H1 (cell line): Measurements from ENCODE around the gene CACNG1. TPM values are rescaled to one million over a fixed set of nuclear protein-coding genes. Genes with fewer than 3 reads are reported as not detected.

Experiments used
- CTCF ChIA-PET: fragments of 300-600 bp; sonication (Branson Sonifier 250); formaldehyde crosslinking; loops from one replicate; lab custom pipeline; 2021; ENCODE audit not compliant: partially characterized antibody; lab: Charles Lee
- POLR2A ChIA-PET: fragments of 300-600 bp; sonication (Branson Sonifier 250); formaldehyde crosslinking; loops from one replicate; lab custom pipeline; 2021; ENCODE audit warnings: inconsistent platforms; ENCODE audit not compliant: partially characterized antibody; lab: Charles Lee
- DNase-seq, 2 experiments: peaks; one replicate each; pipeline versions ENCODE4 v3.0.0 to v3.0.0-alpha.2; 2010 to 2022; ENCODE audit warnings: low spot score in 2 of 2, low read depth in 1 of 2, mixed read lengths in 1 of 2
- FAIRE-seq: peaks from 2 replicates; lab custom pipeline; 2011; peaks lifted over from hg19 to GRCh38; lab: Jason Lieb, UNC
- H2AFZ ChIP-seq: 2 replicates; pipeline ENCODE4 v1.8.1; 2012; ENCODE audit warnings: low read length, inconsistent platforms
- H2AK5ac ChIP-seq: 2 replicates; pipeline ENCODE4 v1.6.1; 2013; ENCODE audit warnings: low read depth, low read length
- H2BK120ac ChIP-seq: replicated peaks from 2 replicates; pipeline ENCODE3; 2013; ENCODE audit warnings: low read depth, low read length, inconsistent platforms
- H2BK12ac ChIP-seq: 2 replicates; pipeline ENCODE4 v1.6.1; 2013; ENCODE audit warnings: low read depth, low read length
- H2BK15ac ChIP-seq: 2 replicates; pipeline ENCODE4 v1.6.1; 2013; ENCODE audit warnings: low read length
- H2BK20ac ChIP-seq: 2 replicates; pipeline ENCODE4 v1.6.1; 2013; ENCODE audit warnings: low read length
- H2BK5ac ChIP-seq: 2 replicates; pipeline ENCODE4 v1.6.1; 2013; ENCODE audit warnings: low read depth, low read length
- H3K14ac ChIP-seq: 2 replicates; pipeline ENCODE4 v1.6.1; 2013; ENCODE audit warnings: inconsistent platforms; ENCODE audit not compliant: insufficient read length
- H3K18ac ChIP-seq: 2 replicates; pipeline ENCODE4 v1.6.1; 2013; ENCODE audit warnings: low read length; ENCODE audit errors: extremely low read depth
- H3K23ac ChIP-seq: 2 replicates; pipeline ENCODE4 v1.6.1; 2013; ENCODE audit warnings: inconsistent platforms; ENCODE audit not compliant: insufficient read length
- H3K23me2 ChIP-seq: 2 replicates; pipeline ENCODE4 v1.6.1; 2013; ENCODE audit warnings: low read depth, low read length
- H3K27ac ChIP-seq: 2 replicates; pipeline ENCODE4 v1.6.1; 2011; ENCODE audit warnings: low read depth, low read length, inconsistent platforms
- H3K27me3 ChIP-seq, 4 experiments: replicated peaks in 1 of 4; 1 replicate in 1 of 4; 2 replicates in 3 of 4; pipeline versions ENCODE4 v1.6.1 to v1.8.1; 2011 to 2013; ENCODE audit warnings: low read length in 3 of 4, mild to moderate bottlenecking in 3 of 4, inconsistent platforms in 2 of 4, mixed read lengths in 2 of 4, moderate library complexity in 1 of 4; ENCODE audit not compliant: control insufficient read depth in 3 of 4, insufficient read depth in 3 of 4; ENCODE audit errors: extremely low read depth in 1 of 4
- H3K36me3 ChIP-seq, 4 experiments: 2 replicates each; pipeline versions ENCODE4 v1.6.1 to v1.8.1; 2011 to 2013; ENCODE audit warnings: mild to moderate bottlenecking in 4 of 4, low read length in 3 of 4, moderate library complexity in 2 of 4, control low read depth in 1 of 4, inconsistent platforms in 1 of 4; ENCODE audit not compliant: insufficient read depth in 4 of 4, control insufficient read depth in 2 of 4
- H3K4ac ChIP-seq: replicated peaks from 2 replicates; pipeline ENCODE3; 2013; ENCODE audit warnings: low read length, low read depth, mixed read lengths, inconsistent platforms; ENCODE audit not compliant: insufficient read length
- H3K4me1 ChIP-seq, 4 experiments: replicated peaks in 1 of 4; 1 replicate in 1 of 4; 2 replicates in 3 of 4; pipeline versions ENCODE4 v1.6.1 to v1.8.1; 2011 to 2013; ENCODE audit warnings: low read length in 3 of 4, inconsistent platforms in 2 of 4, mixed read lengths in 1 of 4; ENCODE audit not compliant: insufficient read depth in 4 of 4, control insufficient read depth in 3 of 4
- H3K4me2 ChIP-seq, 2 experiments: 2 replicates each; pipeline versions ENCODE4 v1.6.1 to v1.8.1; 2011 to 2013; ENCODE audit warnings: low read depth in 2 of 2, low read length in 2 of 2, control low read depth in 1 of 2, inconsistent platforms in 1 of 2, mild to moderate bottlenecking in 1 of 2; ENCODE audit not compliant: insufficient read depth in 1 of 2
- H3K4me3 ChIP-seq, 4 experiments: fragments of 200-600, 300-600 bp in 1 of 4; sonication (generic), shearing (Covaris generic), sonication (Bioruptor Twin) in 1 of 4; 2 replicates each; pipeline versions ENCODE4 v1.5.1 to v1.8.1; 2011 to 2016; ENCODE audit warnings: low read length in 4 of 4, low read depth in 3 of 4, control low read depth in 2 of 4, inconsistent platforms in 2 of 4, mild to moderate bottlenecking in 2 of 4, mixed read lengths in 1 of 4, moderate library complexity in 1 of 4; ENCODE audit not compliant: insufficient read depth in 2 of 4; ENCODE audit errors: extremely low read depth in 1 of 4
- H3K56ac ChIP-seq: replicated peaks from 2 replicates; pipeline ENCODE3; 2013; ENCODE audit warnings: low read depth, mild to moderate bottlenecking, mixed read lengths, low read length, inconsistent platforms; ENCODE audit not compliant: insufficient read length
- H3K79me1 ChIP-seq: 2 replicates; pipeline ENCODE4 v1.6.1; 2013; ENCODE audit warnings: low read depth, low read length, control low read depth
- H3K79me2 ChIP-seq, 2 experiments: 2 replicates each; pipeline versions ENCODE4 v1.6.1 to v1.8.1; 2012 to 2013; ENCODE audit warnings: low read length in 2 of 2, mild to moderate bottlenecking in 2 of 2, inconsistent platforms in 1 of 2; ENCODE audit not compliant: insufficient read depth in 2 of 2, control insufficient read depth in 1 of 2
- H3K9ac ChIP-seq, 4 experiments: replicated peaks in 1 of 4; 1 replicate in 1 of 4; 2 replicates in 3 of 4; pipeline versions ENCODE4 v1.6.1 to v1.8.1; 2011 to 2013; ENCODE audit warnings: low read depth in 3 of 4, low read length in 3 of 4, control low read depth in 2 of 4, mild to moderate bottlenecking in 2 of 4, moderate library complexity in 2 of 4, inconsistent platforms in 1 of 4; ENCODE audit errors: extremely low read depth in 1 of 4
- H3K9me3 ChIP-seq, 2 experiments: 2 replicates each; pipeline versions ENCODE4 v1.6.1 to v1.8.1; 2012 to 2013; ENCODE audit warnings: mild to moderate bottlenecking in 2 of 2, moderate library complexity in 2 of 2, control low read depth in 1 of 2, inconsistent platforms in 1 of 2, low read depth in 1 of 2, low read length in 1 of 2, mixed read lengths in 1 of 2; ENCODE audit not compliant: insufficient read depth in 2 of 2
- H4K20me1 ChIP-seq, 2 experiments: replicated peaks in 1 of 2; 2 replicates each; pipeline versions ENCODE3 to v1.8.1; 2011 to 2013; ENCODE audit warnings: inconsistent platforms in 2 of 2, low read length in 2 of 2, mild to moderate bottlenecking in 1 of 2; ENCODE audit not compliant: insufficient read depth in 2 of 2, control insufficient read depth in 1 of 2
- H4K5ac ChIP-seq: 2 replicates; pipeline ENCODE4 v1.6.1; 2013; ENCODE audit warnings: low read length, low read depth, mixed read lengths, inconsistent platforms; ENCODE audit not compliant: insufficient read length
- H4K8ac ChIP-seq: 2 replicates; pipeline ENCODE4 v1.8.0; 2013; ENCODE audit warnings: mild to moderate bottlenecking, moderate library complexity, low read length, inconsistent platforms; ENCODE audit not compliant: insufficient read depth; ENCODE audit errors: extremely low read depth
- H4K91ac ChIP-seq: replicated peaks from 2 replicates; pipeline ENCODE3; 2013; ENCODE audit warnings: low read length, mixed read lengths, inconsistent platforms; ENCODE audit not compliant: insufficient read length
- POLR2AphosphoS5 ChIP-seq: IDR thresholded peaks from 2 replicates; pipeline ENCODE4 v1.6.1; 2011; ENCODE audit warnings: low read depth, low read length
- RBBP5 ChIP-seq: IDR thresholded peaks from 2 replicates; pipeline ENCODE4 v1.7.1; 2012; ENCODE audit warnings: low read depth, mild to moderate bottlenecking, inconsistent platforms, low read length, moderate library complexity, borderline replicate concordance
- TCF12 ChIP-seq: IDR thresholded peaks from 2 replicates; pipeline ENCODE4 v1.6.1; 2011; ENCODE audit warnings: low read depth, mild to moderate bottlenecking, low read length
- WGBS, 2 experiments: shearing (Covaris generic) in 1 of 2; methylation state at CpG; one replicate each; pipeline versions ENCODE4 v1.1.6 to v1.1.7; 2013 to 2015; ENCODE audit warnings: low lambda C conversion rate in 2 of 2, mixed read lengths in 2 of 2, inconsistent platforms in 1 of 2, low coverage in 1 of 2, missing lambda C conversion rate in 1 of 2; ENCODE audit not compliant: insufficient replicate concordance in 2 of 2, insufficient coverage in 1 of 2, insufficient read length in 1 of 2; ENCODE audit errors: extremely low coverage in 1 of 2, missing lambda C conversion rate in 1 of 2; 5-methylcytosine and 5-hydroxymethylcytosine counted together
- polyA plus RNA-seq, 7 experiments: library from polyadenylated mRNA; depleted of rRNA in 3 of 7; stranded (reverse) in 5 of 7; unstranded in 2 of 7; fragments of >200 nt in 5 of 7; fragments of 200-250 nt in 2 of 7; gene quantifications; 1 replicate in 5 of 7; 2 replicates in 1 of 7; 4 replicates in 1 of 7; pipeline versions ENCODE4 v1.2.1 to v1.2.3, GENCODE V29; 2011 to 2013; ENCODE audit warnings: missing spikeins in 2 of 7, mixed read lengths in 2 of 7
- total RNA-seq: library from RNA; stranded (reverse); fragmentation: NEBNext Ultra II Directional; extraction: Animal tissue kit (Norgen Biotek cat#: 25700); gene quantifications from 2 replicates; pipeline ENCODE4 v1.2.1, GENCODE V29; 2021

Gene CACNG1
- total and polyA plus RNA-seq, 2 of the 8 experiments (the other 6 are each of a cell fraction or from before 2014, with no cell fraction given): not detected

DNA sequence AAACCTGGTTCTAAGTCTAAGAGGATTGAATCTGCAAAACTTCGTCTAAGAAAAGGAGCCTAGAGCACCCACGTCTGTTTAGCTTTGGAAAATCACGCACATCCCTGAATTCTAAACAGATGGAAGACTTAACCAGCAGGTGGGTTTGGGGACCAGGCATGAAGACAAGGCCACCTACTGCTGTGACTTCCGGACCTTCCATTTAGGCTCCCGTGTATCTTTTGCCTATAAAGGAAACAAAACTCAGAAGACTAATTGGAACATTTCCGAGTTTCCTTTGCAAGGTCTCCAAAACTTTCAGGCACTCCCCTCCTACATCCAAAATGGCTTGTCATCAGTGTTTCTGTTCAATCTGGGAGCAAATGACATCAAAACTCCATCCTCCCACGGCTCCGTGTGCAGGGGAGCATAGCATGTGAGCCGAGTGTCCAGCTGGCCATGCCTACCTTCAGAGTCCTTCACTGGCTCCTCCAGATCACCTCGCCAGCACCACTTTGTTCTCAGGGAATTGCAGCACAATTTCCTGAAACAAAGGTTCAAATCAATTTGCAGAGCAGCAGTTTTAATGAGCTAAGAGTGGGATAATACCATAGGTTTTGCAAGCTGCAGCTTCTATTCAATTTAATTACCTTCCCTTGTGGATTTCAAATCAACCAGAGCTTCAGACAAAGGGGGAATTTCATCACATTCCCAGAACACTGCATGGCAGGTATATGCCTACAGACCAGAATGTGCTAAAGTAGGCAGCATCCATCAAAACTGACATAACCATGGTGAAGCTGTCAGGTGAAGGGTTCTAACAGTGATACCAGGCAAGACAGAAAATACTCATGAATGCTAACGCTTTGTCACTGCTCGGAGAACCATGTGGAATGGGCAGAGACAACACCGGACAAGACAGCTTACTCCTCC is 23.5 kb downstream of the CACNG1 start:
- no peaks in the 10 kb centered on the region for H4K20me1 ChIP-seq
- no peak overlapping the region for H2BK5ac ChIP-seq
- no peak overlapping the region for H3K4me3 ChIP-seq
- H3K23me2 ChIP-seq: no peaks in the 10 kb centered on the region
- H3K79me1 ChIP-seq: no peaks in the 10 kb centered on the region
- no peak overlapping the region for H3K9ac ChIP-seq
- no peak overlapping the region for H2BK20ac ChIP-seq
- no peak overlapping the region for H2AK5ac ChIP-seq
- no peaks in the 10 kb centered on the region for H3K79me2 ChIP-seq
- no peak overlapping the region for H3K4ac ChIP-seq
- no peaks in the 10 kb centered on the region for H3K36me3 ChIP-seq
- no peak for FAIRE-seq
- H3K4me1 ChIP-seq: no peaks in the 10 kb centered on the region; a peak in 1 of 7 replicates
- H3K27ac ChIP-seq: no peak overlapping the region
- WGBS, 2 experiments: 87% methylated on average over 13 of the region's 13 CpGs; no CpG with 5 or more reads in 1 of the 2 experiments
- no peak overlapping the region for H2BK12ac ChIP-seq
- no peaks in the 10 kb centered on the region for H3K27me3 ChIP-seq
- TF ChIP-seq RBBP5: no peak
- TF ChIP-seq POLR2AphosphoS5: 0 out of 2 replicates have a peak, but pooled peaks have one; percentile 9
- no peak for TF ChIP-seq TCF12
- H4K5ac ChIP-seq: no peak overlapping the region
- CTCF ChIA-PET: interaction anchor here (0.6 to 3.5 kb wide), 7 partner anchors 11 to 668 kb away, joined by 3 to 13 read pairs (median 3); no protein-coding TSS in a partner anchor
- no peak overlapping the region for H2AFZ ChIP-seq
- no peak overlapping the region for H3K14ac ChIP-seq
- no peak overlapping the region for H3K23ac ChIP-seq
- no peak overlapping the region for H3K4me2 ChIP-seq
- POLR2A ChIA-PET: interaction anchor here (0.6 to 0.9 kb wide), 3 partner anchors 10 to 456 kb away, joined by 3 read pairs; no protein-coding TSS in a partner anchor
- H4K91ac ChIP-seq: no peak overlapping the region
- H2BK120ac ChIP-seq: no peak overlapping the region
- no peak for DNase-seq
- no peak overlapping the region for H4K8ac ChIP-seq
- H3K9me3 ChIP-seq: no peaks in the 10 kb centered on the region
- no peak overlapping the region for H3K18ac ChIP-seq
- H2BK15ac ChIP-seq: no peak overlapping the region
- no peak overlapping the region for H3K56ac ChIP-seq
